Islet of Langerhans (tissue), 1 donor: ENCODE measurements around the gene ATF7IP.

Experiments used
- FAIRE-seq: peaks from one replicate; lab custom pipeline; 2011; peaks lifted over from hg19 to GRCh38; lab: Jason Lieb, UNC

Gene ATF7IP

DNA sequence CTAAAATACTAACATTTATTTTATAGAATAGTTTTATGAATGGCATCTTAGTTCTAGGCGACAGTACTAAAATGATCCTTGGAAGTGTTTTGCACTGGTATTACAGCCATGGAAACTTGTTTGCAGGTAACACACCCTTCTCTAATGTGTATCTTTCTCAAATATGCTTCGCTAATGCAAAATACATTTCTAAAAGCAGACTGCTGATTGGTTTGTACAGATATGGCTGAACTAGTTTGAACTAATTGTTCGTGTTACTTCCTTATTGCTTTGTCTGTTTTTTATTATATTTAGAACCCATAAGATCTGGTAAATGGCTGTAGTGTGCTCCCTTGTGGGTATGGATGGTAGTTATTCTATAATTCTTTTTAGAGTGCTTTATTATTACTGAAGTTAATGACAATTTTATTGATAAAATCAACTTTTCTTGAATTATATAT, 53.0 kb downstream of the ATF7IP start:
- FAIRE-seq: peak; percentile 96

DNA sequence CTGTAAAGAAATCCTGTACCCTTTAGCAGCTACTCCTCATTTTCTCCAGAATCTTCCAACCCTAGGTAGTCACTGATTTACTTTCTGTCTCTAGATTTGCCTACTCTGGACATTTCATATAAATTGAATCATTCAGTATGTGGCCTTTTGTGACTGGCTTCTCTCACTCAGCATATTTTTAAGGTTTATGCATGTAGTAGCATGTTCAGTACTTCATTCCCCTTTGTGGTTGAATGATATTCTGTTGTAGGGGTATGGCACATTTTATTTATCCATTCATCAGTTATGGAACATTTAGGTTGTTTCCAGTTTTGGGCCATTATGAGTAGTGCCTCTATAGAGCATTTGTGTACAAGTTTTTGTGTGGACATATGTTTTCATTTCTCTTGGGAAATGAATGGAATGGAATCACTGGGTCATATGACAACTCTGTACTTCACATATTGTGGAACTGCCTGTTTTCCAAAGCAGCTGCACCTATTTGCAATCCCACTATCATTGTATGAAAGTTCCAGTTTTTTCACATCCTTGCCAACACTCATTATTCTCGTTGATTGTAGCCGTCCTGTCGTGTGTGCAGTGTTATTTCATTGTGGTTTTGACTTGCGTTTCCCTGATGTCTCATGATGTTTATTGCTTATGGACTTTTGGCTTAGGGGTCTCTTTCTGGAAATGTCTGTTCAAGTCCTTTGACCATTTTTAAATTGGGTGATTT, 57.2 kb downstream of the ATF7IP start:
- no peak for FAIRE-seq

- no peak for FAIRE-seq
These were observed 59.1 kb downstream of the ATF7IP start for GRCh38 chr12:14424545-14424944.

DNA sequence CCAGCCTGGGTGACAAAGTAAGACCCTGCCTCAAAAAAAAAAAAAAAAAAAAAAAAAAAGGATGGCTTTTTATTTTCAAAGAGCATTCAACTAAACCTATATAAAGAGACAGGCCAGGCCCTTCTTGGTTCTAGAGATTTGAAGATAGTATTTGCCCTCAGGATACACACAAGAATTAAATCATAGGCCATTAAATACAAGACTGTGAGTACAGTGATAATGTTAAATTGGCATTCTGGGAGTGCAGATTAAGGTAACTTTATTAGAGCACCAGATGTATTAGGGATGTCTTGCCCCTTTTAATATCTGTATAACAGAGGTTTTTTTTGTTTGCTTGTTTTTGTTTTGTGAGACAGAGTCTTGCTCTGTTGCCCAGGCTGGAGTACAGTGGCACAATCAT, 61.3 kb downstream of the ATF7IP start:
- no peak for FAIRE-seq

DNA sequence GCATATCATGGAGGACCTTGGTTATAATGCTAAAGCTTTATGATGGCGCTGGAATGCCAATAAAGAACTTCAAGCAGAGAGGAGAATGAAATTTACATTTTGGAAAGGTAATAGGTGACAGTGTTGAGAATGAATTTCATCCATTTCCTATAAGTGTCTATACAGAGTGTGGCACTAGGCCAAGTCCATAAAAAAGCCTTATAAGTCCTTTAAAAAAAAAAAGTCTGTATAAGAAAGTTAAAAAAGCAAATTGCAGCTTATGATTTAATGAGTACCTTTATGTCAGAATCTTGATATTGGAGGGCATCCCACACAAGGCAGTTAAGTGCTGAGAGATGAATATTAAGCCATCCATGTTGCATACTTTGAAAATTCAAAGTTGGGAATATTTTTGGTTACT, 62.4 kb downstream of the ATF7IP start:
- no peak for FAIRE-seq

- FAIRE-seq: no peak
These were observed 65.0 kb downstream of the ATF7IP start for GRCh38 chr12:14430394-14430986.

- peak; percentile 47 for FAIRE-seq
These were observed 66.5 kb downstream of the ATF7IP start for GRCh38 chr12:14431975-14432374.

- no peak for FAIRE-seq
These were observed 70.1 kb downstream of the ATF7IP start for GRCh38 chr12:14435627-14436026.

GRCh38 chr12:14442221-14442881, 76.9 kb downstream of the ATF7IP start:
- FAIRE-seq: peak; percentile 21

GRCh38 chr12:14443531-14443930, 78.0 kb downstream of the ATF7IP start:
- no peak for FAIRE-seq

GRCh38 chr12:14450479-14450878, 85.0 kb downstream of the ATF7IP start:
- peak; percentile 53 for FAIRE-seq

DNA sequence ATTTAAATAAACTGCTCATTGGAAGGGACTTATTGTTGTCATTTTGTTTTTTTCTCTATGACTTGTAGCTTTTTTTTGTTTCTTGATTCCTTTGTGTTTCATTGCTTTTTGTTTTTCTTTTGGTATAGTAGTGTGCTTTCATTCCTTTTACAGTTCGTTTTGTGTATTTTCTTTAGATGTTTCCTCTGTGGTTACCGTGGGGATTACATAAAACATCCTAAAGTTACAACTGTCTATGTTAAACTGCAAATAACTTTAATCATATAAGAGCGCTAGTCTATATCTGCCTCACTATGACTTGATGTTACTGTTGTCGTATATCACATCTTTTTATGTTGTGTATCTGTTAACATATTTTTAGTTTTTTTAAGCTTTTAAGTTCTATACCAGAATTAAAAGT, 86.9 kb downstream of the ATF7IP start:
- no peak for FAIRE-seq

- FAIRE-seq: no peak
These were observed 87.4 kb downstream of the ATF7IP start for GRCh38 chr12:14452865-14453264.

GRCh38 chr12:14454098-14454907, 88.8 kb downstream of the ATF7IP start:
- no peak for FAIRE-seq

DNA sequence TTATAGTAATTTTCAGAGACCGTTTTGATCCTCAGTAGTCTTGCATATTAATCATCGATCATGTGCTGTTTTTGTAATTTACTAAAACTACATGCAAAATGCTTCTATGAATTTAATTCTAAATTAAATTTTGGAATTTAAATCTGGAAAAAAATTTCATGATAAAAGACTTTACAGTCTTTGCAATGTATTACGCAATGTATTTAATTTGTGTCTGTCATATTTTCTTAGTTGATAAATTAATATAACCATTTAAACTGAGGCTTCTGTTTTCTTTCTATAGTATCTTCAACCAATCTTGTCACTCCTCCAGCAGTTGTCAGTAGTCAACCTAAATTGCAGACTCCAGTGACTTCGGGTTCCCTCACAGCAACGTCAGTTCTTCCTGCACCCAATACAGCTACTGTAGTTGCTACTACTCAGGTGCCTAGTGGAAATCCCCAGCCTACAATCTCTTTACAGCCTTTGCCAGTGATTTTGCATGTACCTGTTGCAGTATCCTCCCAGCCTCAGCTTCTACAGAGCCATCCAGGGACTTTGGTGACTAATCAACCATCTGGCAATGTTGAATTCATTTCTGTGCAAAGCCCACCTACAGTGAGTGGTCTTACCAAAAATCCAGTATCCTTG, 94.8 kb downstream of the ATF7IP start:
- FAIRE-seq: no peak

- no peak for FAIRE-seq
These were observed 106.0 kb downstream of the ATF7IP start for GRCh38 chr12:14471497-14471896.

DNA sequence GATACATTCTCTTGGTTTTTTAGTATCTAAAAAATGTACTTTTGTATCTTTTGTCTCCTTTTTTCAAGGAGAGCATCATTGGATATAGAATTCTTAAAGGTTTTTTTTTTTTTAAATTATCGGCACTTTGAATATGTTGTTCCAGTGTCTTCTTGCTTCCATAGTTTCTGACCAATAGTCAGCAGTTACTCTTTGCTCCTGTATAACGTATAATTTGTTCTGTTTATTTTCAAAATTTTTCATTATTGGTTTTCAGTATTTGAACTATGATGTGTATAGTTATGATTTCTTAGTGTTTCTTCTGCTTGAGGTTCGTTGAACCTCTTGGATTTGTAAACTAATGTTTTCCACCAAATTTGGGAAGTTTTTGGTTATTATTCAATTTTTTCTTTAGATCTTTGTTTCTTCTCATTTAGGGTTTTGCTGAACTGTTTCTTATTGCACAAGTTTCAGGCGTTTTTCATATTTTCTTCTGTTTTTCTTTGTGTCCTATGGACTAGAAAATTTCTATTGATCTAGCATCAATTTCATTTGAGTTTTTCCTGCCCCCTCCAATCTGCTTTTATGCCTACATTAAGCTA, 108.3 kb downstream of the ATF7IP start:
- FAIRE-seq: peak; percentile 86

DNA sequence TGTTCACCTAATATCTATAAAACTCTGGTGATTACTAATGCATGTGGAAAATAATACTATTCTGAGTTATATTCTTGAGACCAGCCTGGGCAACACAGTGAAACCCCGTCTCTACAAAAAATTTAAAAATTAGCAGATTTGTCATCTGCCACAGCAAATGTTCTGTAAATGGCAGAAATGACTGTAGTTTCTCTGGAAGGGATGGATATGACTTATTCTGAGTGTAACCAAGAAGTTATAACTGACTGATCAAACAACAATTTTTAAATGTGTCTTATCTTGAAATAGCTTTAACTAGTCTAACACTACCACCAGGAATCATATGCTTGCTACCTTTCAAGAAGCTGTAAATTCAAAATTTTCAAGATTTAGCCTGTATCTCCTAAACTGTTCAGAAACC, 113.5 kb downstream of the ATF7IP start:
- FAIRE-seq: no peak

GRCh38 chr12:14481201-14481600, 115.7 kb downstream of the ATF7IP start:
- no peak for FAIRE-seq

GRCh38 chr12:14482361-14482760, 116.9 kb downstream of the ATF7IP start:
- no peak for FAIRE-seq

DNA sequence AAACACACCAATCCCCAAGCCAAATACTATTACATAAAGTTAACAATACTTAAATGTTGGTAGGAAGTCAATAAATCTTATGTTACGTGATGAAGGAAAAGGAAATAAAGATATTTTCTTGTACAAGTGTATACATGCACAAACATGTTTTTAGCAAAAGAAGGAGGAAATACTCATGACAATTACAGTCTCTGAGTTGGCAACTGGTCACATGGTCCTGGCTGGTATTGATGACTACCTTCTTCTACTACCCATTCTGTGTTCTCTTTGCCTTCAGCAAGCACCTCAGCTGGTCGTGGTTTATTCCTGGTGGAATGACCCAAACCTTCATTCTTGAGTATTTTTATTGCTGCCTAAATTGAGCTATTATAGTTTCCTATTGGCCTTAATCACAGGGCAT, 117.4 kb downstream of the ATF7IP start:
- no peak for FAIRE-seq

DNA sequence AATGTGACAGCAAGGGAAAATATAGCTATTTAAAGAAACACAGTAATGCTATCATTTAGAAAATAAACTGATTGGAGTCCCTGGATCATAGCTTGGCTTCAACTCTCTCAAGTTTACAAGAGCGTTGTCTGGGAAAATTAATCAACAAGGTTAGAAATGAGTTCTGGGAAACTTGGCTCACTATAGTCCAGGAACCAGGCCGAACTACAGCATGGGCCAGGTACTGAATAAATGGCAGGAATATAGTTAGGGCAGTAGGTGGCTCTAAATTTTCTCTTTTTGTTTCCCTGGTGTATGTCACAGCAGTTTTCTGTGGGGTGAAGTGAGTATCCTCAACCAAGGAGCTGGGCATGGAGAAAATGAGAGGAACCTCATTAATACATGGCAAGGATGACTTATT, 129.8 kb downstream of the ATF7IP start:
- no peak for FAIRE-seq
